SK-N-SH treated with all-trans-retinoic acid at 6 μM for 48 hours (cell line): ENCODE results near the gene TMEM151B.

Source experiments
- BACH2 ChIP-seq: fragments of 250-450 bp; sonication (Bioruptor Pico); IDR thresholded peaks from 2 replicates; pipeline ENCODE4 v1.9.0; 2021; ENCODE audit warnings: mild to moderate bottlenecking, borderline replicate concordance
- CSDC2 ChIP-seq: fragments of 250-450 bp; sonication (Bioruptor Pico); IDR thresholded peaks from 2 replicates; pipeline ENCODE4 v1.5.0; 2020; ENCODE audit warnings: mild to moderate bottlenecking, moderate library complexity
- CSRNP3 ChIP-seq: fragments of 250-450 bp; sonication (Bioruptor Pico); IDR thresholded peaks from 2 replicates; pipeline ENCODE4 v1.5.1; 2021; ENCODE audit warnings: mild to moderate bottlenecking, moderate library complexity
- TCF4 ChIP-seq: fragments of 250-450 bp; sonication (Bioruptor Pico); IDR thresholded peaks from 2 replicates; pipeline ENCODE4 v1.8.0; 2021; ENCODE audit warnings: mild to moderate bottlenecking, moderate library complexity, borderline replicate concordance
- TF ChIP-seq, protein P1 (sequence below): fragments of 250-450 bp; sonication (Bioruptor Pico); IDR thresholded peaks from 2 replicates; pipeline ENCODE4 v1.5.1; 2020; ENCODE audit warnings: low read depth, mild to moderate bottlenecking, moderate library complexity

GRCh38 chr6:44297063-44298038 lies 27.1 kb downstream of the TMEM151B start:
- TF ChIP-seq CSDC2 (CRISPR knock-in tag) (no peak), BACH2 (CRISPR knock-in tag) (no peak), TCF4 (CRISPR knock-in tag) (no peak), CSRNP3 (CRISPR knock-in tag) (no peak)
- TF ChIP-seq, protein P1, sequence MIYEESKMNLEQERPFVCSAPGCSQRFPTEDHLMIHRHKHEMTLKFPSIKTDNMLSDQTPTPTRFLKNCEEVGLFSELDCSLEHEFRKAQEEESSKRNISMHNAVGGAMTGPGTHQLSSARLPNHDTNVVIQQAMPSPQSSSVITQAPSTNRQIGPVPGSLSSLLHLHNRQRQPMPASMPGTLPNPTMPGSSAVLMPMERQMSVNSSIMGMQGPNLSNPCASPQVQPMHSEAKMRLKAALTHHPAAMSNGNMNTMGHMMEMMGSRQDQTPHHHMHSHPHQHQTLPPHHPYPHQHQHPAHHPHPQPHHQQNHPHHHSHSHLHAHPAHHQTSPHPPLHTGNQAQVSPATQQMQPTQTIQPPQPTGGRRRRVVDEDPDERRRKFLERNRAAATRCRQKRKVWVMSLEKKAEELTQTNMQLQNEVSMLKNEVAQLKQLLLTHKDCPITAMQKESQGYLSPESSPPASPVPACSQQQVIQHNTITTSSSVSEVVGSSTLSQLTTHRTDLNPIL (CRISPR knock-in tag): no peak
